Neural progenitor cell (in vitro differentiated cells): Measurements from ENCODE around the gene ABHD4.

Experiments used
- CTCF ChIP-seq: fragments of 200-600 bp; sonication (generic); IDR thresholded peaks from 2 replicates; pipeline ENCODE4 v1.5.1; 2017; ENCODE audit warnings: antibody characterized with exemption, mild to moderate bottlenecking
- EZH2 ChIP-seq: fragments of 200-600 bp; sonication (generic); IDR thresholded peaks from 2 replicates; pipeline ENCODE4 v1.6.1; 2017; ENCODE audit warnings: antibody characterized with exemption, mild to moderate bottlenecking, moderate library complexity
- EZH2phosphoT487 ChIP-seq: fragments of 200-600 bp; sonication (generic); IDR thresholded peaks from 2 replicates; pipeline ENCODE4 v1.6.1; 2017; ENCODE audit warnings: antibody characterized with exemption

- TF ChIP-seq EZH2, result no peak
- TF ChIP-seq CTCF, result no peak
- TF ChIP-seq EZH2phosphoT487, result no peak
Observed at GRCh38 chr14:22597265-22597664, 835 bp upstream of the ABHD4 start.
